Activated CD4-positive, CD25-positive, alpha-beta regulatory T cell treated with anti-CD3 and anti-CD28 coated beads, Interleukin-2, amount 50 U/mL, for 24 hours (primary cell): ENCODE measurements around the gene ABHD12.
"Not testable (repeated sequence)": the region's sequence is repeated elsewhere in the genome, so short reads cannot be mapped to it uniquely, and the experiment has no call there.

Source experiments
- ATAC-seq, 2 donors: fragments of 150-1000 bp; cut with Tn5 transposase; one replicate each; pipeline ENCODE4 v1.10.0; 2021; ENCODE audit warnings: mild to moderate bottlenecking in 1 of 2, moderate library complexity in 1 of 2

The ABHD12 gene

GRCh38 chr20:25353353-25353746 lies 37.3 kb downstream of the ABHD12 start:
- ATAC-seq, result no peak

- ATAC-seq, result no peak
These were observed 37.9 kb downstream of the ABHD12 start for GRCh38 chr20:25352746-25353145.

GRCh38 chr20:25351024-25351360 lies 39.6 kb downstream of the ABHD12 start:
- ATAC-seq, result no peak

GRCh38 chr20:25346349-25346748 lies 44.3 kb downstream of the ABHD12 start:
- ATAC-seq, result no peak

- no peak for ATAC-seq
These were observed 44.9 kb downstream of the ABHD12 start for GRCh38 chr20:25345721-25346120.

GRCh38 chr20:25344634-25345033 lies 46.0 kb downstream of the ABHD12 start:
- no peak for ATAC-seq

- no peak for ATAC-seq
These were observed 48.6 kb downstream of the ABHD12 start for GRCh38 chr20:25341716-25342680.

GRCh38 chr20:25340380-25340779 lies 50.3 kb downstream of the ABHD12 start:
- no peak for ATAC-seq

- no peak for ATAC-seq
These were observed 51.0 kb downstream of the ABHD12 start for GRCh38 chr20:25339608-25340007.

GRCh38 chr20:25338112-25339023 lies 52.3 kb downstream of the ABHD12 start:
- ATAC-seq, result no peak

GRCh38 chr20:25336561-25337422 lies 53.8 kb downstream of the ABHD12 start:
- ATAC-seq, result no peak

- not testable (repeated sequence) for ATAC-seq
These were observed 55.7 kb downstream of the ABHD12 start for GRCh38 chr20:25334972-25335371.

GRCh38 chr20:25328954-25329498 lies 61.6 kb downstream of the ABHD12 start:
- ATAC-seq, result no peak

- ATAC-seq, result no peak
These were observed 63.0 kb downstream of the ABHD12 start for GRCh38 chr20:25327521-25328235.

GRCh38 chr20:25325997-25326396 lies 64.6 kb downstream of the ABHD12 start:
- ATAC-seq, result no peak

GRCh38 chr20:25325073-25325472 lies 65.6 kb downstream of the ABHD12 start:
- ATAC-seq, result no peak

GRCh38 chr20:25324412-25324811 lies 66.2 kb downstream of the ABHD12 start:
- ATAC-seq, result no peak

GRCh38 chr20:25323496-25324246 lies 67.0 kb downstream of the ABHD12 start:
- no peak for ATAC-seq

- no peak for ATAC-seq
These were observed 68.6 kb downstream of the ABHD12 start for GRCh38 chr20:25321991-25322390.

GRCh38 chr20:25321262-25321831 lies 69.3 kb downstream of the ABHD12 start:
- peak in 1 of 2 donors; percentile 41 for ATAC-seq
